HepG2 (cell line): ENCODE measurements around the gene C12orf60. TPM values are rescaled to one million over a fixed set of nuclear protein-coding genes. Genes with fewer than 3 reads are reported as not detected.

Source experiments
- ADNP ChIP-seq: sonication (generic); formaldehyde crosslinking; IDR thresholded peaks from 2 replicates; pipeline ENCODE4 v1.4.0; 2020; ENCODE audit warnings: missing genetic modification reagents
- BCLAF1 ChIP-seq: fragments of 450-650 bp; IDR thresholded peaks from 2 replicates; pipeline ENCODE4 v1.6.1; 2017; ENCODE audit warnings: mild to moderate bottlenecking
- DDIT3 ChIP-seq: sonication (generic); formaldehyde crosslinking; IDR thresholded peaks from 2 replicates; pipeline ENCODE4 v1.4.0; 2020; ENCODE audit warnings: mild to moderate bottlenecking, missing genetic modification reagents
- DPF2 ChIP-seq: sonication (generic); formaldehyde crosslinking; IDR thresholded peaks from 2 replicates; pipeline ENCODE4 v1.4.0; 2020; ENCODE audit warnings: mild to moderate bottlenecking, low read depth, missing genetic modification reagents, borderline replicate concordance
- HOMEZ ChIP-seq: IDR thresholded peaks from 2 replicates; pipeline ENCODE4 v1.6.1; 2016; ENCODE audit warnings: low read depth
- KDM3A ChIP-seq: IDR thresholded peaks from 2 replicates; pipeline ENCODE4 v1.6.1; 2018; ENCODE audit warnings: low read depth, missing compliant biosample characterization
- KLF12 ChIP-seq: sonication (generic); formaldehyde crosslinking; IDR thresholded peaks from 2 replicates; pipeline ENCODE4 v1.4.0; 2020; ENCODE audit warnings: missing genetic modification reagents, borderline replicate concordance
- KMT2B ChIP-seq: IDR thresholded peaks from 2 replicates; pipeline ENCODE4 v1.6.1; 2016; ENCODE audit warnings: missing genetic modification reagents, missing compliant biosample characterization
- THAP9 ChIP-seq: sonication (generic); formaldehyde crosslinking; IDR thresholded peaks from 2 replicates; pipeline ENCODE4; 2020; ENCODE audit warnings: missing genetic modification reagents, mild to moderate bottlenecking, borderline replicate concordance
- ZBED4 ChIP-seq: sonication (generic); formaldehyde crosslinking; IDR thresholded peaks from 2 replicates; pipeline ENCODE4 v1.4.0; 2020; ENCODE audit warnings: missing genetic modification reagents, borderline replicate concordance
- ZNF282 ChIP-seq: fragments of 450-650 bp; IDR thresholded peaks from 2 replicates; pipeline ENCODE4 v1.6.1; 2018; ENCODE audit not compliant: partially characterized antibody
- ZNF337 ChIP-seq: sonication (generic); formaldehyde crosslinking; IDR thresholded peaks from 2 replicates; pipeline ENCODE4 v1.5.1; 2020; ENCODE audit warnings: missing genetic modification reagents, low read depth, mild to moderate bottlenecking, borderline replicate concordance
- ZNF547 ChIP-seq: sonication (generic); formaldehyde crosslinking; IDR thresholded peaks from 2 replicates; pipeline ENCODE4 v1.5.1; 2020; ENCODE audit warnings: mild to moderate bottlenecking, missing genetic modification reagents
- ZNF615 ChIP-seq: sonication (generic); formaldehyde crosslinking; IDR thresholded peaks from 2 replicates; pipeline ENCODE4 v1.5.0; 2020; ENCODE audit warnings: mild to moderate bottlenecking, missing genetic modification reagents, borderline replicate concordance
- ZNF749 ChIP-seq: sonication (generic); formaldehyde crosslinking; IDR thresholded peaks from 2 replicates; pipeline ENCODE4 v1.8.0; 2022; ENCODE audit warnings: mild to moderate bottlenecking, missing genetic modification reagents, moderate library complexity, borderline replicate concordance
- ZNF761 ChIP-seq: sonication (generic); formaldehyde crosslinking; conservative IDR thresholded peaks from 2 replicates; pipeline ENCODE4 v1.4.0; 2020; ENCODE audit warnings: mild to moderate bottlenecking, missing genetic modification reagents
- polyA plus RNA-seq, 8 experiments: library from polyadenylated mRNA; depleted of rRNA in 3 of 8; stranded (reverse) in 7 of 8; unstranded in 1 of 8; fragments of >200 nt; fragmentation: Illumina TruSeq in 4 of 8; extraction: Trizol in 4 of 8; gene quantifications; 2 replicates each; pipeline versions ENCODE4 v1.2.1 to v1.2.3, GENCODE V29; 2011 to 2016; ENCODE audit warnings: low read depth in 4 of 8, missing spikeins in 1 of 8, mixed read lengths in 1 of 8; ENCODE audit not compliant: insufficient read depth in 1 of 8
- total RNA-seq, 5 experiments: library from RNA; depleted of rRNA; stranded (reverse); fragments of >200 nt; fragmentation: Illumina TruSeq; extraction: Trizol; gene quantifications; 2 replicates each; pipeline ENCODE4 v1.2.3, GENCODE V29; 2016; ENCODE audit warnings: low read depth in 1 of 5
- TF ChIP-seq, protein P1 (sequence below): IDR thresholded peaks from 2 replicates; pipeline ENCODE4 v1.6.1; 2012; ENCODE audit warnings: inconsistent platforms

The C12orf60 gene
- total and polyA plus RNA-seq, 2 of the 13 experiments (the other 11 are each of a cell fraction or from before 2014, with no cell fraction given) = 0.55 to 1.4 TPM

DNA sequence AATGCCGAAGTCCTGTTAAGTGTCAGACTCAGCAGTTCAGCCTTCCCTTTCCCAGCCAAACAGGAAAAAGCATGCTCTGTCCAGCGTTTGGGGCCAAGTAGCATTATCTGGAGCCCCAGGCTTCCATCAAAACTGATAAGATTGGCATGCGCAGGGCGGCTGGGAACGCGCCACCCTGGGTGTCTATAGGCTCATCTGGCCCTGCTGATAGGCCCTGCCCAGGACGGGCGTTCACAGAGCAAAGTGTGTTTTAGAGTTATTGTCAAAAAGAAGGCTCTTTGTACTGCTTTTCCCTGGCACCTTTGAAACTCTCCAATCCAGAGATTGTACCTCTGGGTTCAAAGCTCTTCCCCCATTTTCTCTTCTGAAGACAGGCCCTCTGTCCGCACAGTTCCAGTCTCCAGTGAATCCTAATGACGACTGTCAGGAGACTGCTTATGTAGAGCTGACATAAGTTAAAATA lies 40.0 kb downstream of the C12orf60 start, which contains the start of gene ART4 (continued):
- no peak for TF ChIP-seq HOMEZ (CRISPR knock-in tag)
- no peak for TF ChIP-seq THAP9 (CRISPR knock-in tag)
- TF ChIP-seq KMT2B = no peak
- TF ChIP-seq KDM3A (CRISPR knock-in tag) = no peak
- no peak for TF ChIP-seq KLF12 (CRISPR knock-in tag)
- TF ChIP-seq ZNF749 (CRISPR knock-in tag) = no peak
- TF ChIP-seq DPF2 (CRISPR knock-in tag) = no peak
- TF ChIP-seq ZNF547 (CRISPR knock-in tag) = no peak
- TF ChIP-seq ZBED4 (CRISPR knock-in tag) = peak; percentile 64; the same call in 1 of the 2 replicates
- TF ChIP-seq BCLAF1 = no peak
- TF ChIP-seq ZNF615 (CRISPR knock-in tag) = no peak
- no peak; the same call in 1 of the 2 replicates for TF ChIP-seq ZNF761 (CRISPR knock-in tag)
- TF ChIP-seq, protein P1, sequence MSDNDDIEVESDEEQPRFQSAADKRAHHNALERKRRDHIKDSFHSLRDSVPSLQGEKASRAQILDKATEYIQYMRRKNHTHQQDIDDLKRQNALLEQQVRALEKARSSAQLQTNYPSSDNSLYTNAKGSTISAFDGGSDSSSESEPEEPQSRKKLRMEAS = peak; percentile 73
- no peak for TF ChIP-seq DDIT3 (CRISPR knock-in tag)
- TF ChIP-seq ZNF282 = no peak
- TF ChIP-seq ADNP (CRISPR knock-in tag) = no peak
- TF ChIP-seq ZNF337 (CRISPR knock-in tag) = no peak
